GM18870 (cell line): ENCODE results near the gene PISD.
"Not testable (repeated sequence)": the region's sequence is repeated elsewhere in the genome, so short reads cannot be mapped to it uniquely, and the experiment has no call there.

Source experiments
- ATAC-seq: cut with Tn5 transposase; IDR thresholded peaks from one replicate; pipeline ENCODE4 v1.9.1; 2021; ENCODE audit warnings: moderate library complexity; ENCODE audit not compliant: unreplicated experiment

Gene PISD

GRCh38 chr22:31611061-31611760 lies 50.8 kb downstream of the PISD start:
- ATAC-seq = no peak

DNA sequence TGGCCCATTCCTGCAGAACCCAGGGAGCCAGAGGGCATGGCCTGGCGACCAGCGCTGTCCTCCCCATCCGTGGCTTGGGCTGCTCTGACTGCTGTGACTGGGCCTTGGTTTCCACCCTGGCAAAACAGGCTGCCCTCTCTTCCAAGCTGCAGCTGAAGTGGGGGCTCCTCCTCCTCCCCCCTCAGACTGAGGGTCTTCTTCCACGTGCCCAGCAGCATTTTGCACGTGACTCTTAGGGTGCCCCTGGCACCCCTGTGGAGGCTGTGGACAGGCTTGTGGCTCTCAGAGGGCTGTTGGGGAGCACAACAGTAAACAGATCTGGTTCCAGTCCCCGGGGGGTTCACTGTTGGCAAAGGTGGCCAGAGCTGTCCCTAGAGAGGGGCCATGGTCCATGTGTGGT lies 51.4 kb downstream of the PISD start:
- no peak for ATAC-seq

DNA sequence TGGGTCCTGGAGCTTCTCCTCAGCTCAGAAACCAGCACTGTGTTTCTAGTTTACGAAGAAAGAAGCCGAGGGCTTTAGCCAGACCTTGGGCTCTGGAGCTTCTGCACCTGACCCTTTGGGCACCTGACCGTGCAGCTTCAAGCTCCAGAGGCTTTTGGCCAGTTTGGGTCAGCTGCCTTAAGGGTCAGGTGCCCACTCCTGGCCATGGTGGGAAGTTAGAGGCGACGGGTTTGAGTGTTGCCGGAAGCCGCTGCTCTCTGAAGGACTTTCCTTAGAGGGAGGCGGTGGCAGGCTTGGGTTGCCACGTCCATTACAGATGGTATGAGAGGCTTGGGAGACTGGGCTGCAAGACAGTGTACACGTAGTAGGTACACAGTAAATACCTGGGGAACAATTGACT lies 52.3 kb downstream of the PISD start:
- ATAC-seq = no peak

GRCh38 chr22:31607696-31608095 lies 54.3 kb downstream of the PISD start:
- no peak for ATAC-seq

DNA sequence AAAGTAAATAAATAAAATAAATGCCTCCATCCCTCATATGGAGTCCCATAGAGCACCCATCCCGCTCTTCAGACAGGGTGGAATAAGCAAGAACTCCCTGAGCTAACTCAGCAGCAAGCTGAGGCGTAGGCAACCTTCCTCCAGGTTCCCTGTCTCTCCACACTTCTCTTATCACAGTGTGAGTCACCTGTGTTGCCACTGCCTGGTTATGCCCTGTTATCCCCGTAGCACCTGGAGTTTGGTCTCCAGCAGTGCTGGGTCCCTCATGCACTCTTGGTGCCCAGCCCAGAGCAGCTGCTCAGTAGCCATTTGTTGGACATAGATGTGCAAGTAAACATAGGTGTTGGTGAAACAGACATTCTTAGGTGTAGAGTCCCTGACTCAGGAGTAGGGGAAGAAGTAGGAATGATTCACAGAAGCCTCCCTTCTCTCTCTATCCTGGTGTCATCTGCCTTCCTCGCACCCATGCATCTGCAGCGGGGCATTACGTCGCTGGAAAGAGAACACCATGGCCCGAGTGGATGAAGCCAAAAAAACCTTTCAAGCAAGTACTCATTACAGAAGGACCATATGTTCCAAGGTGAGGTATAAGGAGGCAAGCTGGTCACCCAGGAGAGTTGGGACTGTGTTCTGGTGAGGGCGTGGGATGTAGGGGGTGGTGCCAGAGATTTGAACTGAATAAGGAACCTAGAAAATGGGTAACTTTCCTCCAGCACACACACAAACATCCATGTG lies 56.0 kb downstream of the PISD start:
- no peak for ATAC-seq

GRCh38 chr22:31604746-31605705 lies 57.0 kb downstream of the PISD start:
- no peak for ATAC-seq

- no peak for ATAC-seq
These were observed 57.8 kb downstream of the PISD start for GRCh38 chr22:31604137-31604705.

DNA sequence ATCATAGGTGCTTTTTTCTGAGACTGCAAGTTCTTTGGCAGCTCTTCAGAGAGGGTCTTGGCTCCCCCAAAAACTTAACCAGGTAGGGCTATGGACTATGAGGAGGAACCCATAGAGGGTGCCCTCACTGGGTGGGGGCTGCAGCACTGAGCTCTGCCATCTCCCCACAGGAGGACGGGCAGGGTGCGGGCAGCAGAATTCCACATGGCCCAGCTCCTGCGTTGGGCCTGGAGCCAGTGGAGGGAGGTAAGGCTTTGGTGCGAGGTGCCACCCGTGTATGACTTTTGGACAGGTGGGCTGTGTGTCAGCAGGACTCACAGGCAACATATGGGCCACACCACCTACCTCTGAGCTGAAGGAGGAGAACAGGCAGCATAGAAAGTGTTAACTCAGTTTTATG lies 58.4 kb downstream of the PISD start:
- no peak for ATAC-seq

DNA sequence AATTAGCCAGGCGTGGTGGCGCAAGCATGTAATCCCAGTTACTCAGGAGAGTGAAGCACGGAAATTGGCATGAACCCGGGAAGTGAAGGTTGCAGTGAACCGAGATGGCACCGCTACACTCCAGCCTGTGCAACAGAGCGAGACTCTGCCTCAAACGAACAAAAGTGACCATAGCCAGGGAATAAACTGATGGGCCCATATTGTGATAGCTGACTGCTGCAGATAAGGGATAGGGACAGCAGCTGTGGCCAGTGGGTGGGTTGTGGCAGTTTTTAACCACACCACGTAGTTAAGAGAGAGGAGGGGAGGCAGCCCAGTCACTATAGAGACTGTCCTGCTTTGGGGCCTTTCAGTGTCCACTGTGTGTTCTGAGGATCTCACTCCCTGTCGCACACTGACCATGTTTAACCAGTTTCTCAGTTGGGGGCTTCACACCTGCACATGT lies 58.9 kb downstream of the PISD start:
- no peak for ATAC-seq

GRCh38 chr22:31602259-31602952 lies 59.6 kb downstream of the PISD start:
- ATAC-seq = no peak

GRCh38 chr22:31595271-31595670 lies 66.7 kb downstream of the PISD start:
- no peak for ATAC-seq

DNA sequence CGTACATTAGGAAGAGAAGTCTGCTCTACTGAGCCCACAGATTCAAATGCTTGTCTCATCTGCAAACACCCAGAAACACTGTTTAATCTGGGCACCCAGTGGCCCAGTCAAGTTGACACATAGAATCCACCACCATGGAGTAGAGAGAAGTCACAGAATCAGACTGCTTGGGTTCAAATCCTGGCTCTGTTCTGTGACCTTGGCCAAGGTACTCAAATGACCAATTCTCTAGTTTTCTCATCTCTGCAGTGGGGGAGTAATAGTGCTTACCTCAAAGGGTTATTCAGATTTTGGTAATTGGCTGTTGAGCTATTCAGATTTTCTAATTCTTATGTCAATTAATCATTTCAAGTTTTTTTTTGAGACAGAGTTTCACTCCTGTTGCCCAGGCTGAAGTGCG lies 71.9 kb downstream of the PISD start:
- ATAC-seq = not testable (repeated sequence)

- ATAC-seq = no peak
These were observed 72.9 kb downstream of the PISD start for GRCh38 chr22:31588970-31589675.

- no peak for ATAC-seq
These were observed 75.7 kb downstream of the PISD start for GRCh38 chr22:31586137-31586920.

- ATAC-seq = no peak
These were observed 76.7 kb downstream of the PISD start for GRCh38 chr22:31585161-31585859.

DNA sequence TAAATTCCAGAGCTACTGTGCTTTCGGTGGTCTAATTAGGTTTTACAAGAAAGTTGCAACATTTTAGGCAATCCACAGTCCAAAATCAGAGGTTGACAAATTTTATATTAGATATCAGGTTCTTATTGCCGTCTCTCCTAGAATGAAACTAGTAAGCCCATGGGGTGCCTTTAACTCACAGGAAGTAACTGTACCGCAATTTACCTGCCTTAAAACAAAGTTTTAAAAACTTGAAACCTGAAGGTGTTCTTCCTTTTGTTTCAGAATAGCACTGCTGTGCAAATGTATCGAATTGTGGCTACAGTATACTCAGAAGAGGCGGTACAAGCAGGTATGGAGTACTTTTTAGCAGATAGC lies 77.2 kb downstream of the PISD start:
- no peak for ATAC-seq

GRCh38 chr22:31583861-31584485 lies 78.0 kb downstream of the PISD start:
- no peak for ATAC-seq

- ATAC-seq = no peak
These were observed 82.2 kb downstream of the PISD start for GRCh38 chr22:31579835-31580242.
